Renal cortex interstitium (tissue), 15 donors: ENCODE measurements around the gene PROCA1. TPM values are rescaled to one million over a fixed set of nuclear protein-coding genes. Genes with fewer than 3 reads are reported as not detected.
A peak's percentile ranks its signal among the peaks of the same experiment; 100 is the strongest.

Experiments
- DNase-seq, 11 donors: peaks; one replicate each; pipeline ENCODE4 v3.0.0-alpha.2; 2013; ENCODE audit warnings: low read depth in 9 of 11, low spot score in 4 of 11; ENCODE audit errors: extremely low read depth in 1 of 11
- long read RNA-seq, 16 experiments: transcript quantifications; one replicate each; lab custom pipeline, GENCODE V29; 2026
- polyA plus RNA-seq, 3 donors: library from polyadenylated mRNA; unstranded; fragments of 120-200 nt; gene quantifications; one replicate each; pipeline ENCODE4 v1.2.1, GENCODE V29; 2013; ENCODE audit not compliant: insufficient read length in 3 of 3

The PROCA1 gene
- polyA plus RNA-seq: 1 to 10 TPM; 5.9 to 8.7 (median 6.6) TPM
- long read RNA-seq, donor 1: 0 reads
- long read RNA-seq, donor 2, partial matches to known transcripts: 2,582 of 2,674 reads
- long read RNA-seq, donor 2, other reads (novel, unspliced or antisense): 92 of 2,674 reads
- long read RNA-seq, donor 3, partial matches to known transcripts: 3,636 of 3,855 reads
- long read RNA-seq, donor 3, other reads (novel, unspliced or antisense): 218 of 3,855 reads
- long read RNA-seq, donor 4, partial matches to known transcripts: 0 of 2 reads
- long read RNA-seq, donor 4, other reads (novel, unspliced or antisense): 0 of 2 reads
- long read RNA-seq, donor 5: 0 reads
- long read RNA-seq, donor 6, partial matches to known transcripts: 0 of 1 reads
- long read RNA-seq, donor 6, other reads (novel, unspliced or antisense): 0 of 1 reads
- long read RNA-seq, donor 7, partial matches to known transcripts: 0 of 1 reads
- long read RNA-seq, donor 7, other reads (novel, unspliced or antisense): 0 of 1 reads
- long read RNA-seq, donor 8: 0 reads
- long read RNA-seq, donor 9: 0 reads
- long read RNA-seq, donor 10, partial matches to known transcripts: 0 of 1 reads
- long read RNA-seq, donor 10, other reads (novel, unspliced or antisense): 0 of 1 reads
- long read RNA-seq, donor 11: 0 reads
- long read RNA-seq, donor 12, partial matches to known transcripts: 0 of 1 reads
- long read RNA-seq, donor 12, other reads (novel, unspliced or antisense): 0 of 1 reads
- long read RNA-seq, donor 13: 0 reads
- long read RNA-seq, donor 14, partial matches to known transcripts: 3,761 of 3,925 reads
- long read RNA-seq, donor 14, other reads (novel, unspliced or antisense): 164 of 3,925 reads
- long read RNA-seq, donor 15, partial matches to known transcripts: 916 of 950 reads
- long read RNA-seq, donor 15, other reads (novel, unspliced or antisense): 34 of 950 reads
- long read RNA-seq, donor 16, partial matches to known transcripts: 6,334 of 6,733 reads
- long read RNA-seq, donor 16, other reads (novel, unspliced or antisense): 397 of 6,733 reads

- peak in 1 of 11 donors; percentile 58 for DNase-seq
These were observed at the start of gene PROCA1 for GRCh38 chr17:28711723-28712031. TSS of gene PROCA1 (minus strand) at chr17:28711888. CDS start at chr17:28711660, 228 bp downstream.

DNA sequence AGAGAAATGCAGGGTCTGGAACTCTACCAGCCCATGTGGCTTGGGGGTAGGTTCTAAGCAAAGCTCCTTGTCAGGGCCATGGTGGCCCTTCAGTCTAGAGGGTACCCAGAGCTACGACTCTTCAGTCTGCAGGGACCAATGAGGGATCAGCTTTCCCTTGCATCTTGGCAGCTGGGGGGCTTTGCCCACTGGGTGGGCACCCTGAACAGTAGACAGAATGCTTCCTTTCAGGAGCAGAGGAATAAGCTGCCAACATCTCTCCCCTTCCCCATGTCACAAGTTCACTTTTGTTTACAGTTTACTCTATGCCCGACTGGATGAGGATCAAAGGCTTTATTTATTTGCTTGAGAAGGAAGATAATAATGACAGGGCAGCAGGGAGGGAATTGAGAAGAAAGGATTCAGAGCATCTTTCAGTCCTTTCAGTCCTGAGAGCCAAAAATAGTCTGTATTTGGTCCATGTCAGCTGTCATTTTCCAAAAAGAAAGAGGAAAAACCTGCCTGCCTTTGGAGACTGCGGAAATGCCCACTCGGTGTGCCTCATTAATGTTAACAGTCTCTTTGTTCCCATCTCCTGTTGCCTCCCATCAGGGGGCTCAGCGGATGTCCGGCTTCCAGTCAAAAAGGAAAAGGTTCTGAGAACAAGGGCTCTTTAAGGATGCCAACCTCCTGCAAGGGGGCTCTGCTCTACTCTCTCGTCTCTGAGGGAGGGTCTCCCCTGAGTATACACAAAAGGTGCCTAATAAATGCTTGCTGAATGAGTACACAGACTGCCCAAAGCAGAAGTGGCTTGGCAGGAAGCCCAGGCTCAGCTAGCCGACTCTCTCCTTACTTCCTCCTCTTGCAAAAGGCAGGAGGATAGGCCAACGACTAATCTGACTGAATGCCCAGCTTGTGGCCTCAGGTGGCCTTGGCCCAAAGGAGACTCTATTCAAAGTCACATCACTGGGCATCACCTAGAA lies 49.2 kb upstream of the PROCA1 start:
- no peak for DNase-seq

DNA sequence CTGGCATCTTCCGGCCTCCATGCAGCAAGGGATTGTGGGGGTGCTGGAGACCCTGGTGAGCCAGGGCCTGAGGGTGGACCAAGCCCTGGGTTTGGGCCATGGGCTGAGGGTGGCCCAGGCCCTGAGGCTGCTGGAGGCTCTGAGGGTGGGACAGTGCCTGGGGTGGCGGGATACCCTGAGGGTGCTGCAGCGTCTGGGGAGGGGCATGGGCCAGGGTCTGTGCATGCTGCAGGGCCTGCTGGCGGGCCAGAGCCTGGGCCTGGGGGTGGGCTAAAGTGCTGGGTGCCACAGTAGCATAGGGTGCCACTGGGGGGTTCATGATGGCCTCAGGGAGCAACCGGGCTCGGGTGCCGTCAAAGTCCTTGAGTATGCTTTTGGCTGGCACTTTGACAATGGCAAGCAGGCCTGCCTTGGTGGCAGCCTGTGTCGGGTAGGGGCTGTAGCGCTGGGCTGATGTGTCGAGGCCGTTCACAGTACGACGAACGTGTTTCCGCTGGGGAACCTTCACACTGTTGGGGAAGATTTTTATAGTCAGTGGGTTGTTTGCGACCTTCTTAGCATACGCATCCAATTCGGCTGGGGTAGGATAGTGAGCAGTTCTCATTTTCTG lies 47.7 kb upstream of the PROCA1 start:
- no peak for DNase-seq

GRCh38 chr17:28758411-28759121 lies 46.9 kb upstream of the PROCA1 start:
- DNase-seq: no peak

DNA sequence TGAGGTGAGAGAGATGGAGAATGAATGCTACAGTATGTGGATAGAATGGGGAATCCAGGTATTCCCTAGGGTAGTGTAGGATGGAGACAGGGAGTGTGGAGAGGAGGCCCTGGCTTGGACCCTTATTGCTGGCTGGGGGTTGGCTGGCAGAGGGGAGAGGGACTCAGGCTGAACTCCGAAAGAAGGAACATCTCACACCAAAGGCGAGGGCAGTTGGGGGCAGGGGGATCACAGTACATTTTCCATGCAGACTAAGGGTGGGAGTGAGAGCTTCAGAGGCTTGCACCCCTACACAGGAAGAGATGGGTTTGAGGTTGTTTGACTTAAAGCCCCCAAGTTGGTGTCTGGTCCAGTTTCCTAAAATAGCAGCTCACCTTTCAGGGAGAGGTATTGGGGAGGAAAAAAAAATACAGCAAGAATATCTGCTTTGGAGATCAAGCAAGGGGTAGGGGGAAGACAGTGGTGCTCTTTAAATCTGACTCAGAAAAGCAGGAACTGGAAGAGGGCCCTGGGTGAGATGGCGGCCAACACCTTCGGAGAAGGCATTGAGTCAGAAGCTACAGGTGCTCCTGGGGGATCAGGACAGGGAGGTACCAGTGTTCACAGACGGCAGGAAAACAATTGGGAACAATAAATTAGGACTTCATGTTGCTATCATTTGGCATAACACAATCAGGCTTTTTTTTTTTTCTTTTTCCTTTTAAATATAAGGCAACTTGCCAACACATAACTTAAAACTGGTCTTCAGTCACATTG lies 44.5 kb upstream of the PROCA1 start:
- no peak for DNase-seq

- DNase-seq: no peak
These were observed 43.8 kb upstream of the PROCA1 start for GRCh38 chr17:28755486-28755885.

DNA sequence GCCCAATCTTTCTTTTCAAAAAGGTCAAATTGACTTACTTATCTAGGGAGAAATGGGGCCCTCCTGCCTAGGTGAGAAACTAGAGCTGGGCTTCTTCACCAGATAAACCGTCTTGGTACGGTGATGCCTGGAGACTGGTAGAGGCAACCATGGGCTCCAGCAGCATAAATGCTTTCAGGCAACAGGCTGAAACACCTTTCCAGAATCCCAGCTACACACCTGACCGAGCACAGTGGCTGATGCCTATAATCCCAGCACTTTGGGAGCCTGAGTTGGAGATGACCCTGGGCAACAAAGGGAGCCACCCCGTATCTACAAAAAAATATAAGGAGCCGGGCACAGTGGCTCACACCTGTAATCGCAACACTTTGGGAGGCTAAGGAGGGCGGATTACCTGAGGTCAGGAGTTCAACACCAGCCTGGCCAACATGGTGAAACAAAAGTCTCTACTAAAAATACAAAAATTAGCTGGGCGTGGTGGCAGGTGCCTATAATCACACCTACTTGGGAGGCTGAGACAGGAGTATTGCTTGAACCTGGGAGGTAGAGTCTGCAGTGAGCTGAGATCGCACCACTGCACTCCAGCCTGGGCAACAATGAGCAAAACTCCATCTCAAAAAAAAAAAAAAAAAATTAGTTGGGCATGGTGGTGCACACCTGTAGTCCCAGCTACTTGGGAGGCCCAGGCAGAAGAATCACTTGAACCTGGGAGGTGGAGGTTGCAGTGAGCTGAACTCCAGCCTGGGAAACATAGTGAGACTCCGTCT lies 40.1 kb upstream of the PROCA1 start:
- DNase-seq: no peak

GRCh38 chr17:28750178-28751047 lies 38.7 kb upstream of the PROCA1 start:
- peak in 8 of 11 donors; percentile 78 to 91 (median 86) for DNase-seq

DNA sequence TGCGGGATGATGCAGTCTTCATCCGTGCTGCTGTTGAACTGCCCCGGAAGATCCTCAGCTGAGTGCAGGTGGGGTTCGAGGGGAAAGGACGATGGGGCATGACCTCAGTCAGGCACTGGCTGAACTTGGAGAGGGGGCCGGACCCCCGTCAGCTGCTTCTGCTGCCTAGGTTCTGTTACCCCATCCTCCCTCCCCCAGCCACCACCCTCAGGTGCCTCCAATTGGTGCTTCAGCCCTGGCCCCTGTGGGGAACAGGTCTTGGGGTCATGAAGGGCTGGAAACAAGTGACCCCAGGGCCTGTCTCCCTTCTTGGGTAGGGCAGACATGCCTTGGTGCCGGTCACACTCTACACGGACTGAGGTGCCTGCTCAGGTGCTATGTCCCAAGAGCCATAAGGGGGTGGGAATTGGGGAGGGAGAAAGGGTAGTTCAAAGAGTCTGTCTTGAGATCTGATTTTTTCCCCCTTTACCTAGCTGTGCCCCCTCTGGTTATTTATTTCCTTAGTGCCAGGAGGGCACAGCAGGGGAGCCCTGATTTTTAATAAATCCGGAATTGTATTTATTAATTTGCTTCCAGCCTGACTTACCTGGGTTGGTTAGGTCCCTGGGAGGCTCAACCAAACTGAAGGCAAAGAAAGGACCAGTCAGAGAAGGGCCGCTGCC lies 38.0 kb upstream of the PROCA1 start:
- no peak for DNase-seq

GRCh38 chr17:28748852-28749515 lies 37.3 kb upstream of the PROCA1 start:
- DNase-seq: no peak

DNA sequence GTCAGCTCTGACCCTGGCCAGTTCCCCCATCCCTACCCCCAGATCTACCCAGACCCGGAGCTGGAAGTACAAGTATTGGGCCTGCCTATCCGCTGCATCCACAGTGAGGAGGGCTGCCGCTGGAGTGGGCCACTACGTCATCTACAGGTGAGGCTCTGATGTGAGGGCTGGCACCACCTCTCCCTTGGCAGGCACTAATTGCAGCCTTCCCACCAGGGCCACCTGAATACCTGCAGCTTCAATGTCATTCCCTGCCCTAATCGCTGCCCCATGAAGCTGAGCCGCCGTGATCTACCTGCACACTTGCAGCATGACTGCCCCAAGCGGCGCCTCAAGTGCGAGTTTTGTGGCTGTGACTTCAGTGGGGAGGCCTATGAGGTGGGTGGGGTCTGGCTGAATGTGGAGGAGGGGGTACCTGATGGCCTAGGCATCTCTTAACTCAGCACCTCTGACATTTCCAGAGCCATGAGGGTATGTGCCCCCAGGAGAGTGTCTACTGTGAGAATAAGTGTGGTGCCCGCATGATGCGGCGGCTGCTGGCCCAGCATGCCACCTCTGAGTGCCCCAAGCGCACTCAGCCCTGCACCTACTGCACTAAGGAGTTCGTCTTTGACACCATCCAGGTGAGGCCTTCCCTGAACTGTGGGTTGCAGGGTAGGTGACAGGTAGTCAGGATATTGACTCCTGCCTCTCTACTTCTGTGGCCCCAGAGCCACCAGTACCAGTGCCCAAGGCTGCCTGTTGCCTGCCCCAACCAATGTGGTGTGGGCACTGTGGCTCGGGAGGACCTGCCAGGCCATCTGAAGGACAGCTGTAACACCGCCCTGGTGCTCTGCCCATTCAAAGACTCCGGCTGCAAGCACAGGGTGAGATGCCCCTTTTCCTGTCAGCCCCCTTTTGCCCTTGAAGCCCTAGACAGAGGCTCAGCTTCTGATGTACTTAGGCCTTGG lies 36.4 kb upstream of the PROCA1 start:
- DNase-seq: no peak

DNA sequence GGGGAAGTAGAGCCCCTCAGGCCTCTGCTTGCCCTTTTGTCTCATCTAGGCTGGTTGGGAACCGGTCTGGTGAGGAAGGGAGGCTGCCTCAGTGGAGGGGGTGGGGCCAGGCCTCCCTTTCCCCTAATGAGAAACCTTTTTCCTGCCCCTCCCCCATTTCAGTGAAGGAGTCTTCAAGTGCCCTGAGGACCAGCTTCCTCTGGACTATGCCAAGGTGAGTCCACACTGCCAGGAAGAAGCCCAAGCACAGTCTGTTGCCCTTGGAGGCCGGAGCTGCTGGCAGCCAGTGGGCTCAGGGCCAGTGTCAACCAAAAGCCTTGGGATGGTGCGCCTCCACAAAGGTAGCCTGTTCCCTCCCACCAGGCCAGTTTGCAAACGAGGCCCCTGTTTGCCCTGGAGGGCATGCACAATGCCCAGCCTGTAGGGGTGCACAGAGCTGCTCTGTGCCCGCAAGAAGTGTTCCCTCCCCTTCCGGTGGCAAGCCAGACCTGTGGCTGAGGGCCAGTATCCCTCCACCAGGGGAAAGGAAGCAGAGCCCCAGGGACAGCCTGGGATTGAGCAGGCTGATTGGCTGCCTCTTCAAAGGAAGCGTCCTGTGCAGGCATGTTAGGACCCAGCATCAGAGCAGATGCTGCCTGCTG lies 35.5 kb upstream of the PROCA1 start:
- DNase-seq: peak in 2 of 11 donors; percentile 27 to 53

GRCh38 chr17:28746611-28747050 lies 34.9 kb upstream of the PROCA1 start:
- peak in 2 of 11 donors; percentile 36 to 39 for DNase-seq
